ENCODE measurements around the gene RPL36. TPM values are rescaled to one million over a fixed set of nuclear protein-coding genes. Genes with fewer than 3 reads are reported as not detected.
"Not testable (repeated sequence)": the region's sequence is repeated elsewhere in the genome, so short reads cannot be mapped to it uniquely, and the experiment has no call there.

RPL36 gene
- total and polyA plus RNA-seq, 4 donors, result 162 to 1,048 (median 686) TPM

GRCh38 chr19:5686647-5687359, 3.3 kb upstream of the RPL36 start:
- H3K27ac ChIP-seq (ENCODE audit: low read depth, low read length), result no peak overlapping the region
- no peaks in the 10 kb centered on the region for H3K9me3 ChIP-seq (ENCODE audit: control insufficient read depth, insufficient read depth, low read length)
- H3K4me1 ChIP-seq (ENCODE audit: control insufficient read depth, insufficient read depth, low read length), result peaks cover 44% of the 10 kb centered on the region
- no peaks in the 10 kb centered on the region for H3K27me3 ChIP-seq (ENCODE audit: control insufficient read depth, insufficient read depth, low read length)
- peak overlapping the region; percentile 37 for H3K4me3 ChIP-seq (ENCODE audit: low read depth, low read length)
- 2% methylated on average over 59 of the region's 59 CpGs for WGBS (ENCODE audit: insufficient coverage)
- peaks cover 32% of the 10 kb centered on the region for H3K36me3 ChIP-seq (ENCODE audit: control insufficient read depth, insufficient read depth, low read length)
- peak in 4 of 6 donors; percentile 73 to 94 (median 84) for DNase-seq (ENCODE audit: low read depth in 4 of 6, low spot score in 6 of 6)

GRCh38 chr19:5687360-5688198, 2.5 kb upstream of the RPL36 start:
- Histone ChIP-seq H3K27me3 (ENCODE audit: control insufficient read depth, insufficient read depth, low read length) (no peaks in the 10 kb centered on the region), H3K27ac (ENCODE audit: low read depth, low read length) (no peak overlapping the region), H3K36me3 (ENCODE audit: control insufficient read depth, insufficient read depth, low read length) (peaks cover 40% of the 10 kb centered on the region), H3K4me3 (ENCODE audit: low read depth, low read length) (peak overlapping the region; percentile 12), H3K9me3 (ENCODE audit: control insufficient read depth, insufficient read depth, low read length) (no peaks in the 10 kb centered on the region), H3K4me1 (ENCODE audit: control insufficient read depth, insufficient read depth, low read length) (peaks cover 44% of the 10 kb centered on the region)
- WGBS (ENCODE audit: insufficient coverage), result 54% methylated on average over 76 of the region's 76 CpGs
- DNase-seq (ENCODE audit: low read depth in 4 of 6, low spot score in 6 of 6), result no peak

GRCh38 chr19:5688262-5688881, 1.7 kb upstream of the RPL36 start:
- not testable (repeated sequence) for H3K4me3 ChIP-seq (ENCODE audit: low read depth, low read length); H3K27me3 ChIP-seq (ENCODE audit: control insufficient read depth, insufficient read depth, low read length); DNase-seq (ENCODE audit: low read depth in 4 of 6, low spot score in 6 of 6); H3K27ac ChIP-seq (ENCODE audit: low read depth, low read length); H3K9me3 ChIP-seq (ENCODE audit: control insufficient read depth, insufficient read depth, low read length)
- 97% methylated on average over 6 of the region's 13 CpGs for WGBS (ENCODE audit: insufficient coverage)
- Histone ChIP-seq H3K4me1 (ENCODE audit: control insufficient read depth, insufficient read depth, low read length) (peaks cover 44% of the 10 kb centered on the region), H3K36me3 (ENCODE audit: control insufficient read depth, insufficient read depth, low read length) (peaks cover 48% of the 10 kb centered on the region)

- peak overlapping the region; percentile 97 for H3K4me3 ChIP-seq (ENCODE audit: low read depth, low read length)
- peaks cover 69% of the 10 kb centered on the region for H3K36me3 ChIP-seq (ENCODE audit: control insufficient read depth, insufficient read depth, low read length)
- peak overlapping the region; percentile 87 for H3K27ac ChIP-seq (ENCODE audit: low read depth, low read length)
- peaks cover 41% of the 10 kb centered on the region for H3K4me1 ChIP-seq (ENCODE audit: control insufficient read depth, insufficient read depth, low read length)
- H3K27me3 ChIP-seq (ENCODE audit: control insufficient read depth, insufficient read depth, low read length), result no peaks in the 10 kb centered on the region
- WGBS (ENCODE audit: insufficient coverage), result 13% methylated on average over 41 of the region's 54 CpGs
- no peaks in the 10 kb centered on the region for H3K9me3 ChIP-seq (ENCODE audit: control insufficient read depth, insufficient read depth, low read length)
- peak in 2 of 6 donors; percentile 48 to 49 for DNase-seq (ENCODE audit: low read depth in 4 of 6, low spot score in 6 of 6)
Measured at GRCh38 chr19:5690955-5691821, 1.1 kb downstream of the RPL36 start.

- H3K27ac ChIP-seq (ENCODE audit: low read depth, low read length), result peak overlapping the region; percentile 87
- H3K27me3 ChIP-seq (ENCODE audit: control insufficient read depth, insufficient read depth, low read length), result no peaks in the 10 kb centered on the region
- H3K9me3 ChIP-seq (ENCODE audit: control insufficient read depth, insufficient read depth, low read length), result no peaks in the 10 kb centered on the region
- H3K36me3 ChIP-seq (ENCODE audit: control insufficient read depth, insufficient read depth, low read length), result peaks cover 78% of the 10 kb centered on the region
- H3K4me1 ChIP-seq (ENCODE audit: control insufficient read depth, insufficient read depth, low read length), result peaks cover 32% of the 10 kb centered on the region
- WGBS (ENCODE audit: insufficient coverage), result 74% methylated on average over 41 of the region's 42 CpGs
- no peak overlapping the region for H3K4me3 ChIP-seq (ENCODE audit: low read depth, low read length)
- DNase-seq (ENCODE audit: low read depth in 4 of 6, low spot score in 6 of 6), result no peak
Measured at GRCh38 chr19:5691822-5692722, 2.0 kb downstream of the RPL36 start.

GRCh38 chr19:5692723-5693194, 2.7 kb downstream of the RPL36 start:
- peaks cover 28% of the 10 kb centered on the region for H3K4me1 ChIP-seq (ENCODE audit: control insufficient read depth, insufficient read depth, low read length)
- H3K27ac ChIP-seq (ENCODE audit: low read depth, low read length), result no peak overlapping the region

GRCh38 chr19:5693195-5694166, 3.4 kb downstream of the RPL36 start:
- H3K27me3 ChIP-seq (ENCODE audit: control insufficient read depth, insufficient read depth, low read length), result no peaks in the 10 kb centered on the region
- WGBS (ENCODE audit: insufficient coverage), result 87% methylated on average over 35 of the region's 39 CpGs
- DNase-seq (ENCODE audit: low read depth in 4 of 6, low spot score in 6 of 6), result no peak
- peaks cover 28% of the 10 kb centered on the region for H3K4me1 ChIP-seq (ENCODE audit: control insufficient read depth, insufficient read depth, low read length)
- no peak overlapping the region for H3K4me3 ChIP-seq (ENCODE audit: low read depth, low read length)
- H3K36me3 ChIP-seq (ENCODE audit: control insufficient read depth, insufficient read depth, low read length), result peaks cover 81% of the 10 kb centered on the region
- H3K27ac ChIP-seq (ENCODE audit: low read depth, low read length), result no peak overlapping the region
- H3K9me3 ChIP-seq (ENCODE audit: control insufficient read depth, insufficient read depth, low read length), result no peaks in the 10 kb centered on the region

More at GRCh38 chr19:5692723-5693194, 2.7 kb downstream of the RPL36 start:
- DNase-seq (ENCODE audit: low read depth in 4 of 6, low spot score in 6 of 6), result no peak
- Histone ChIP-seq H3K4me3 (ENCODE audit: low read depth, low read length) (no peak overlapping the region), H3K27me3 (ENCODE audit: control insufficient read depth, insufficient read depth, low read length) (no peaks in the 10 kb centered on the region), H3K9me3 (ENCODE audit: control insufficient read depth, insufficient read depth, low read length) (no peaks in the 10 kb centered on the region), H3K36me3 (ENCODE audit: control insufficient read depth, insufficient read depth, low read length) (peaks cover 79% of the 10 kb centered on the region)
- WGBS (ENCODE audit: insufficient coverage), result 83% methylated on average over 5 of the region's 7 CpGs
